ENCODE measurements around the gene C12orf42. TPM values are rescaled to one million over a fixed set of nuclear protein-coding genes. Genes with fewer than 3 reads are reported as not detected.

Gene C12orf42
- total RNA-seq, 3 donors from 2014 or later (not counting 1 experiment from before 2014, with no cell fraction given): 1.3 to 1.7 (median 1.6) TPM

DNA sequence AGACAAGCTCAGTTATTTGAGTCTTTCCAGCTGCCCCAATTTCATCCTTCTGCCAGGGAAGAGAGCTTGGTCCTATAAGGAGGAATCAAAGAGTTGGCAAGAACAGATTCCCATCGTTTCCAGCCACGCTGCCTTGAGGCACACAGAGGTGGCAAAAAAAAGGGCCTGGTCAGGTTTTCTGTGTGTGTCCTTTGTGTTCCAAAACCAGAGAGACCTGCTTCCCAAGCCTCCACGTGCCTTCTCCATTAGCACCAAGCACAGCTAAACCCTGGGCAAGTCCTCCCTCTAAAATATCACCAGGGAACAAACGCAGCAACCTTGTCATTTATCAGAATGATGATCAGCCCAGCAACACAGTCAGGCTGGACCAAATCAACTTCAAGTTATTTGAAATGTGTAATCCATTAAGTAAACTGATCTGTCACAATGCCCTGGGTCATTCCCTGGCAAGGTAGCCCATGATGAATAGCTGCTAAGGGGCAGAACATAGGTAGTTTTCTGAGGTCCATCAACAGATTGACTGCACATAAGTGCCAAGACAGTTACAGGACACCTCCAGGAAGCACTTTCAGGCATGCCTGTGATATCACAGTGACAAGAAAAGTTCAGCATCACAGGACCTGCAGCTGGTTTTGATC lies 28.6 kb upstream of the C12orf42 start:
- Histone ChIP-seq H3K9me3 (ENCODE audit: control insufficient read depth, insufficient read depth, low read length) (no peaks in the 10 kb centered on the region), H3K4me1 (ENCODE audit: control insufficient read depth, insufficient read depth, low read length) (no peaks in the 10 kb centered on the region), H3K27ac (ENCODE audit: low read length) (no peak overlapping the region), H3K4me3 (ENCODE audit: low read length) (no peak overlapping the region), H3K27me3 (ENCODE audit: control insufficient read depth, insufficient read depth, low read length) (no peaks in the 10 kb centered on the region), H3K36me3 (ENCODE audit: control insufficient read depth, insufficient read depth, low read length) (no peaks in the 10 kb centered on the region)
- Mint-ChIP-seq H3K4me3 (no peak overlapping the region), H3K4me1 (no peaks in the 10 kb centered on the region), H3K27me3 (ENCODE audit: low read depth in 2 of 2) (peaks cover 4% of the 10 kb centered on the region in 2 donors), H3K27ac (no peak overlapping the region), H3K9me3 (peaks cover 0 to 2% of the 10 kb centered on the region in 2 donors), H3K36me3 (no peaks in the 10 kb centered on the region)
- no peak for TF ChIP-seq CTCF (IDR thresholded peaks at IDR 0.05)
- DNase-seq: no peak
- WGBS (ENCODE audit: insufficient coverage): 83% methylated on average over 4 of the region's 4 CpGs
- intact Hi-C loops (cut with micrococcal nuclease): no loop called here
- no peak for ATAC-seq

DNA sequence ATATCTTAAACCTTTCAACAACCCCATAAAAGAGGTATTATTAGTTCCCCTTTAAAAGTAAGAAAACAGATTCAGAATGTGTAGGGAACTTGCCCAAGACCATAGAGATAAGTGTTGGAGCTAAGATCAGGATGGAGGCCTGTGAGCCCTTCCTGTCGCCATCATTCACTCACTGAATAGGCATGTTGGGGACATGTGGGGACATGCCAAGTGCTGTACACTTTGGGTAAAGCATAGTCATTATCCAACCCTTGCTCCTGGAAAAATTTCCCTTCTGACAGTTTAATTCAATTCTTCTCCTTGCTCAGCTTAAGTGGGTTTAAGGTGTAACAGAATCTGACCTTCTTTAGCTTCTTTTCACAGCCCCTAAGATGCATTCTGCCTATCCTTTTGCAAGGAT lies 28.0 kb upstream of the C12orf42 start:
- Mint-ChIP-seq H3K27ac (no peak overlapping the region), H3K27me3 (ENCODE audit: low read depth in 2 of 2) (peaks cover 4% of the 10 kb centered on the region in 2 donors), H3K36me3 (no peaks in the 10 kb centered on the region), H3K9me3 (peaks cover 0 to 2% of the 10 kb centered on the region in 2 donors), H3K4me1 (no peaks in the 10 kb centered on the region), H3K4me3 (no peak overlapping the region)
- no peak for TF ChIP-seq CTCF (IDR thresholded peaks at IDR 0.05)
- H3K36me3 ChIP-seq (ENCODE audit: control insufficient read depth, insufficient read depth, low read length): no peaks in the 10 kb centered on the region
- H3K27ac ChIP-seq (ENCODE audit: low read length): no peak overlapping the region
- no peak overlapping the region for H3K4me3 ChIP-seq (ENCODE audit: low read length)
- DNase-seq (no peak), ATAC-seq (no peak)
- intact Hi-C loops (cut with micrococcal nuclease): no loop called here
- no peaks in the 10 kb centered on the region for H3K4me1 ChIP-seq (ENCODE audit: control insufficient read depth, insufficient read depth, low read length)
- H3K9me3 ChIP-seq (ENCODE audit: control insufficient read depth, insufficient read depth, low read length): no peaks in the 10 kb centered on the region
- H3K27me3 ChIP-seq (ENCODE audit: control insufficient read depth, insufficient read depth, low read length): no peaks in the 10 kb centered on the region
- 92% methylated on average over 1 of the region's 1 CpG for WGBS (ENCODE audit: insufficient coverage)

- Mint-ChIP-seq H3K36me3 (no peaks in the 10 kb centered on the region), H3K27ac (no peak overlapping the region), H3K4me3 (no peak overlapping the region), H3K4me1 (no peaks in the 10 kb centered on the region), H3K9me3 (peaks cover 0 to 2% of the 10 kb centered on the region in 2 donors), H3K27me3 (ENCODE audit: low read depth in 2 of 2) (peaks cover 4 to 7% of the 10 kb centered on the region in 2 donors)
- H3K27me3 ChIP-seq (ENCODE audit: control insufficient read depth, insufficient read depth, low read length): no peaks in the 10 kb centered on the region
- no peaks in the 10 kb centered on the region for H3K4me1 ChIP-seq (ENCODE audit: control insufficient read depth, insufficient read depth, low read length)
- H3K36me3 ChIP-seq (ENCODE audit: control insufficient read depth, insufficient read depth, low read length): no peaks in the 10 kb centered on the region
- ATAC-seq: no peak
- intact Hi-C loops (cut with micrococcal nuclease): no loop called here
- no peak for TF ChIP-seq CTCF (IDR thresholded peaks at IDR 0.05)
- WGBS (ENCODE audit: insufficient coverage): 92% methylated on average over 2 of the region's 2 CpGs
- no peaks in the 10 kb centered on the region for H3K9me3 ChIP-seq (ENCODE audit: control insufficient read depth, insufficient read depth, low read length)
- no peak overlapping the region for H3K4me3 ChIP-seq (ENCODE audit: low read length)
- no peak for DNase-seq
- H3K27ac ChIP-seq (ENCODE audit: low read length): no peak overlapping the region
Measured at GRCh38 chr12:103520686-103521215, 25.0 kb upstream of the C12orf42 start.

- ATAC-seq (no peak), DNase-seq (no peak)
- no peaks in the 10 kb centered on the region for H3K27me3 ChIP-seq (ENCODE audit: control insufficient read depth, insufficient read depth, low read length)
- Mint-ChIP-seq H3K9me3 (peaks cover 0 to 2% of the 10 kb centered on the region in 2 donors), H3K27me3 (ENCODE audit: low read depth in 2 of 2) (peaks cover 4 to 7% of the 10 kb centered on the region in 2 donors), H3K4me1 (no peaks in the 10 kb centered on the region), H3K36me3 (no peaks in the 10 kb centered on the region), H3K4me3 (no peak overlapping the region), H3K27ac (no peak overlapping the region)
- H3K9me3 ChIP-seq (ENCODE audit: control insufficient read depth, insufficient read depth, low read length): no peaks in the 10 kb centered on the region
- no peak overlapping the region for H3K27ac ChIP-seq (ENCODE audit: low read length)
- no peak for TF ChIP-seq CTCF (IDR thresholded peaks at IDR 0.05)
- H3K4me1 ChIP-seq (ENCODE audit: control insufficient read depth, insufficient read depth, low read length): no peaks in the 10 kb centered on the region
- WGBS (ENCODE audit: insufficient coverage): 75% methylated on average over 2 of the region's 2 CpGs
- no peak overlapping the region for H3K4me3 ChIP-seq (ENCODE audit: low read length)
- intact Hi-C loops (cut with micrococcal nuclease): no loop called here
- H3K36me3 ChIP-seq (ENCODE audit: control insufficient read depth, insufficient read depth, low read length): no peaks in the 10 kb centered on the region
Measured at GRCh38 chr12:103519632-103520031, 23.9 kb upstream of the C12orf42 start.
